Testis (tissue), 2 donors: ENCODE measurements around the gene DNAH6.

Experiments
- CTCF ChIP-seq, 3 experiments: fragments of 450-650 bp in 2 of 3; fragments of 200-600 bp in 1 of 3; sonication (generic) in 1 of 3; IDR thresholded peaks; one replicate each; pipeline ENCODE4 v1.5.1; 2016 to 2019; ENCODE audit warnings: antibody characterized with exemption in 3 of 3, mild to moderate bottlenecking in 2 of 3, moderate library complexity in 1 of 3
- POLR2A ChIP-seq: fragments of 450-650 bp; IDR thresholded peaks from one replicate; pipeline ENCODE4 v1.6.1; 2017; ENCODE audit warnings: antibody characterized with exemption, mild to moderate bottlenecking, moderate library complexity

- TF ChIP-seq CTCF (IDR thresholded peaks at IDR 0.05) (no peak), POLR2A (no peak)
These were observed 200.3 kb downstream of the DNAH6 start for GRCh38 chr2:84716564-84716963.
